Uterus (tissue), 2 donors: ENCODE results near the gene RBM47.

Experiments
- CTCF ChIP-seq, 4 experiments: fragments of 200-600 bp in 2 of 4; fragments of 450-650 bp in 2 of 4; sonication (generic) in 2 of 4; IDR thresholded peaks; one replicate each; pipeline ENCODE4 v1.5.1; 2016 to 2019; ENCODE audit warnings: antibody characterized with exemption in 4 of 4, mild to moderate bottlenecking in 2 of 4, moderate library complexity in 1 of 4
- POLR2A ChIP-seq, 2 donors: fragments of 450-650 bp; IDR thresholded peaks; one replicate each; pipeline ENCODE4 v1.6.1; 2016; ENCODE audit warnings: antibody characterized with exemption in 2 of 2, mild to moderate bottlenecking in 1 of 2, moderate library complexity in 1 of 2

GRCh38 chr4:40613456-40613855 lies 16.2 kb downstream of the RBM47 start:
- TF ChIP-seq CTCF (IDR thresholded peaks at IDR 0.05) (no peak), POLR2A (IDR thresholded peaks at IDR 0.05) (no peak)
